Mammary epithelial cell (primary cell): Measurements from ENCODE around the gene CEP72.

Source experiments
- EZH2 ChIP-seq: IDR thresholded peaks from 2 replicates; pipeline ENCODE4 v1.6.1; 2012; ENCODE audit warnings: low read length, inconsistent platforms, borderline replicate concordance
- TF ChIP-seq, protein P1 (sequence below), 2 donors: IDR thresholded peaks in 1 of 2; conservative IDR thresholded peaks in 1 of 2; 2 replicates each; pipeline ENCODE4 v1.5.1; 2011 to 2012; ENCODE audit warnings: inconsistent platforms in 2 of 2, low read length in 2 of 2, mild to moderate bottlenecking in 2 of 2, control low read depth in 1 of 2, low read depth in 1 of 2; ENCODE audit not compliant: insufficient read depth in 1 of 2; ENCODE audit errors: extremely low read depth in 1 of 2

DNA sequence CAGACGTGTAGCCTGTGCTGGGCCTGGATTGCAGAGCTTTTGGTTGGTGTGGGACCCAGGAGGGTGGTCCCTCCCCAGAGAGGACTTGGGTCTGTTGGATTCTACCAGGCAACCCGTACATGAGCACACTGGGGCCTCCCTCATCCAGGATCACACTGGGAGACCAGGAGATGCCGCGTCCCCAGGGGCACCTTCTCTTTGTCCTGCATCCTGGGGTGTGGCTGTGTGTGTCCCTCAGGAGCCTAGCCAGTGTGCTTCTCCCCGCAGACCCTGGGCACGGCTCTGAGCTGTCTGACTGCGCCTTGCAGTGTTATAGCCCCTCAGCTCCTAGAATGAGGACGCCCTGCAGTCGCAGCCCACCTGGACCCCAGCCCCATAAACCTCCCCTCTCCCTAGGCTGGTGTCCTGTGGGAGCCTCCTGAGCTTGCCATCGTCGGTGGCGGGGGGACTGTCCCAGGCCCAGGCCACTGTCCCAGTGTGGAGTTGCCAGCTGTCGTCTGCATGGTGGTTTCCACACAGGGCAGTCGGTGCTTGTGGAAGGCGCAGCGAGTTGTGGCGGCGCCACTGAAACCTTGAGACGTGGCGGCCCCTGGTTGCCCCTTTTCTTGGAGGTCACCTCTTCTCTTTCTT is 27.6 kb downstream of the CEP72 start:
- TF ChIP-seq, protein P1, sequence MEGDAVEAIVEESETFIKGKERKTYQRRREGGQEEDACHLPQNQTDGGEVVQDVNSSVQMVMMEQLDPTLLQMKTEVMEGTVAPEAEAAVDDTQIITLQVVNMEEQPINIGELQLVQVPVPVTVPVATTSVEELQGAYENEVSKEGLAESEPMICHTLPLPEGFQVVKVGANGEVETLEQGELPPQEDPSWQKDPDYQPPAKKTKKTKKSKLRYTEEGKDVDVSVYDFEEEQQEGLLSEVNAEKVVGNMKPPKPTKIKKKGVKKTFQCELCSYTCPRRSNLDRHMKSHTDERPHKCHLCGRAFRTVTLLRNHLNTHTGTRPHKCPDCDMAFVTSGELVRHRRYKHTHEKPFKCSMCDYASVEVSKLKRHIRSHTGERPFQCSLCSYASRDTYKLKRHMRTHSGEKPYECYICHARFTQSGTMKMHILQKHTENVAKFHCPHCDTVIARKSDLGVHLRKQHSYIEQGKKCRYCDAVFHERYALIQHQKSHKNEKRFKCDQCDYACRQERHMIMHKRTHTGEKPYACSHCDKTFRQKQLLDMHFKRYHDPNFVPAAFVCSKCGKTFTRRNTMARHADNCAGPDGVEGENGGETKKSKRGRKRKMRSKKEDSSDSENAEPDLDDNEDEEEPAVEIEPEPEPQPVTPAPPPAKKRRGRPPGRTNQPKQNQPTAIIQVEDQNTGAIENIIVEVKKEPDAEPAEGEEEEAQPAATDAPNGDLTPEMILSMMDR (conservative IDR thresholded peaks at IDR 0.05 in 1 of 2, IDR thresholded peaks at IDR 0.05 in 1 of 2; ENCODE audit: extremely low read depth in 1 of 2, insufficient read depth in 1 of 2, low read depth in 1 of 2, low read length in 2 of 2): no peak
- TF ChIP-seq EZH2: no peak
